Natural killer cell (primary cell): ENCODE measurements around the gene SCFD2. TPM values are rescaled to one million over a fixed set of nuclear protein-coding genes. Genes with fewer than 3 reads are reported as not detected.

ENCODE experiments used
- ATAC-seq, 3 donors: fragments of 150-1000 bp in 2 of 3; fragments of 200-7000 bp in 1 of 3; cut with Tn5 transposase; 1 replicate in 1 of 3; 2 replicates in 2 of 3; pipeline ENCODE4 v1.10.0; 2021; ENCODE audit warnings: mild to moderate bottlenecking in 2 of 3, moderate library complexity in 2 of 3
- DNase-seq, 2 donors: peaks; one replicate each; pipeline versions ENCODE4 v3.0.0 to v3.0.0-alpha.2; 2013 to 2021; ENCODE audit warnings: mixed read lengths in 1 of 2
- H3K27ac ChIP-seq: one replicate; pipeline ENCODE4 v1.5.1; 2013; ENCODE audit warnings: mild to moderate bottlenecking, low read length
- H3K27me3 ChIP-seq: one replicate; pipeline ENCODE4 v1.6.1; 2013; ENCODE audit warnings: low read length; ENCODE audit not compliant: control insufficient read depth, insufficient read depth
- H3K36me3 ChIP-seq: one replicate; pipeline ENCODE4 v1.6.1; 2013; ENCODE audit warnings: low read length; ENCODE audit not compliant: control insufficient read depth, insufficient read depth
- H3K4me1 ChIP-seq: one replicate; pipeline ENCODE4 v1.6.1; 2013; ENCODE audit warnings: low read length; ENCODE audit not compliant: control insufficient read depth, insufficient read depth
- H3K4me3 ChIP-seq: one replicate; pipeline ENCODE4 v1.5.1; 2013; ENCODE audit warnings: low read length
- H3K9me3 ChIP-seq: one replicate; pipeline ENCODE4 v1.6.1; 2013; ENCODE audit warnings: low read length; ENCODE audit not compliant: control insufficient read depth, insufficient read depth
- H3K27ac Mint-ChIP-seq, 2 donors: one replicate each; pipeline ENCODE4 v1.8.0; 2022; ENCODE audit warnings: mild to moderate bottlenecking in 2 of 2, mixed read lengths in 2 of 2, moderate library complexity in 1 of 2
- H3K27me3 Mint-ChIP-seq, 2 donors: one replicate each; pipeline ENCODE4 v1.8.0; 2022; ENCODE audit warnings: low read depth in 2 of 2, mixed read lengths in 2 of 2
- H3K36me3 Mint-ChIP-seq: one replicate; pipeline ENCODE4 v1.8.0; 2022; ENCODE audit warnings: mixed read lengths
- H3K4me1 Mint-ChIP-seq, 2 donors: one replicate each; pipeline ENCODE4 v1.8.0; 2022; ENCODE audit warnings: mixed read lengths in 2 of 2
- H3K4me3 Mint-ChIP-seq: one replicate; pipeline ENCODE4 v1.8.0; 2022; ENCODE audit warnings: mild to moderate bottlenecking, moderate library complexity, mixed read lengths
- H3K9me3 Mint-ChIP-seq, 2 donors: one replicate each; pipeline ENCODE4 v1.8.0; 2022; ENCODE audit warnings: mixed read lengths in 2 of 2
- CTCF ChIP-seq: fragments of 200-600 bp; IDR thresholded peaks from one replicate; pipeline ENCODE4 v1.8.0; 2022; ENCODE audit warnings: antibody characterized with exemption
- WGBS: methylation state at CpG from one replicate; pipeline ENCODE4 v1.1.7; 2013; ENCODE audit warnings: missing lambda C conversion rate; ENCODE audit not compliant: insufficient coverage; 5-methylcytosine and 5-hydroxymethylcytosine counted together
- intact Hi-C: fragments of 100-400 bp; cut with micrococcal nuclease; formaldehyde crosslinking; loops from one replicate; pipeline ENCODE4 v1.14.2; 2022
- total RNA-seq, 4 donors: library from RNA; stranded (reverse); fragments of 120-200 nt in 1 of 4; gene quantifications; one replicate each; pipeline versions ENCODE4 v1.2.3 to v1.2.4, GENCODE V29; 2013 to 2022

Gene SCFD2
- total RNA-seq, 3 donors from 2014 or later (not counting 1 experiment from before 2014, with no cell fraction given) = 26.4 to 29.4 (median 28.9) TPM

- H3K27ac Mint-ChIP-seq = no peak overlapping the region
- H3K27ac ChIP-seq = no peak overlapping the region
- no peaks in the 10 kb centered on the region for H3K36me3 ChIP-seq
- TF ChIP-seq CTCF = no peak
- intact Hi-C loops = no loop called here
- peaks cover 2% of the 10 kb centered on the region for H3K4me1 ChIP-seq
- H3K4me3 Mint-ChIP-seq = no peak overlapping the region
- H3K9me3 Mint-ChIP-seq = no peaks in the 10 kb centered on the region
- no peaks in the 10 kb centered on the region for H3K9me3 ChIP-seq
- H3K4me1 Mint-ChIP-seq = peaks cover 4 to 5% of the 10 kb centered on the region in 2 donors
- H3K27me3 ChIP-seq = no peaks in the 10 kb centered on the region
- ATAC-seq (no peak), DNase-seq (no peak)
- no peak overlapping the region for H3K4me3 ChIP-seq
- no peaks in the 10 kb centered on the region for H3K36me3 Mint-ChIP-seq
- peaks cover 37 to 42% of the 10 kb centered on the region in 2 donors for H3K27me3 Mint-ChIP-seq
- 81% methylated on average over 4 of the region's 4 CpGs for WGBS
These were observed 6.1 kb upstream of the SCFD2 start for GRCh38 chr4:53371843-53372521.

GRCh38 chr4:53371049-53371448 is 5.2 kb upstream of the SCFD2 start:
- Mint-ChIP-seq H3K4me3 (no peak overlapping the region), H3K4me1 (peaks cover 8% of the 10 kb centered on the region in 2 donors), H3K36me3 (no peaks in the 10 kb centered on the region), H3K27ac (no peak overlapping the region), H3K9me3 (no peaks in the 10 kb centered on the region), H3K27me3 (peaks cover 37 to 42% of the 10 kb centered on the region in 2 donors)
- DNase-seq = no peak
- ATAC-seq = no peak
- no peaks in the 10 kb centered on the region for H3K36me3 ChIP-seq
- no peak overlapping the region for H3K27ac ChIP-seq
- intact Hi-C loops = no loop called here
- H3K27me3 ChIP-seq = no peaks in the 10 kb centered on the region
- no peak overlapping the region for H3K4me3 ChIP-seq
- TF ChIP-seq CTCF = no peak
- WGBS = 93% methylated on average over 3 of the region's 3 CpGs
- H3K9me3 ChIP-seq = no peaks in the 10 kb centered on the region
- no peaks in the 10 kb centered on the region for H3K4me1 ChIP-seq

GRCh38 chr4:53367721-53368120 is 1.9 kb upstream of the SCFD2 start:
- peaks cover 15% of the 10 kb centered on the region for H3K4me1 ChIP-seq
- H3K4me3 ChIP-seq = no peak overlapping the region
- intact Hi-C loops = no loop called here
- no peak for TF ChIP-seq CTCF
- Mint-ChIP-seq H3K36me3 (no peaks in the 10 kb centered on the region), H3K9me3 (no peaks in the 10 kb centered on the region), H3K27ac (no peak overlapping the region), H3K4me3 (no peak overlapping the region), H3K4me1 (peaks cover 18 to 26% of the 10 kb centered on the region in 2 donors), H3K27me3 (peaks cover 33 to 35% of the 10 kb centered on the region in 2 donors)
- 88% methylated on average over 2 of the region's 2 CpGs for WGBS
- H3K27me3 ChIP-seq = no peaks in the 10 kb centered on the region
- ATAC-seq = no peak
- H3K27ac ChIP-seq = no peak overlapping the region
- H3K9me3 ChIP-seq = no peaks in the 10 kb centered on the region
- DNase-seq = no peak
- H3K36me3 ChIP-seq = no peaks in the 10 kb centered on the region
